IPS DF 6.9 (cell line): ENCODE measurements around the gene TEX48.

Source experiments
- DNase-seq: peaks from one replicate; pipeline ENCODE4 v3.0.0-alpha.2; 2013; ENCODE audit warnings: low read depth, low spot score
- H3K27ac ChIP-seq: one replicate; pipeline ENCODE4 v1.5.1; 2013; ENCODE audit warnings: low read length, control low read depth
- H3K27me3 ChIP-seq: 2 replicates; pipeline ENCODE4 v1.6.1; 2013; ENCODE audit warnings: mild to moderate bottlenecking, low read length; ENCODE audit not compliant: control insufficient read depth, insufficient read depth
- H3K36me3 ChIP-seq: 2 replicates; pipeline ENCODE4 v1.6.1; 2013; ENCODE audit warnings: low read length; ENCODE audit not compliant: control insufficient read depth, insufficient read depth
- H3K4me1 ChIP-seq: 2 replicates; pipeline ENCODE4 v1.6.1; 2013; ENCODE audit warnings: low read length; ENCODE audit not compliant: control insufficient read depth, insufficient read depth
- H3K4me3 ChIP-seq: 2 replicates; pipeline ENCODE4 v1.5.1; 2013; ENCODE audit warnings: mild to moderate bottlenecking, low read length
- H3K9me3 ChIP-seq: 2 replicates; pipeline ENCODE4 v1.6.1; 2013; ENCODE audit warnings: low read length, inconsistent platforms; ENCODE audit not compliant: control insufficient read depth, insufficient read depth
- WGBS: extraction: QIAGEN DNeasy Blood & Tissue Kit; methylation state at CpG from one replicate; pipeline ENCODE4 v1.1.7; 2013; ENCODE audit warnings: mixed read lengths, missing lambda C conversion rate; ENCODE audit not compliant: insufficient read length, insufficient coverage; 5-methylcytosine and 5-hydroxymethylcytosine counted together

Gene TEX48

GRCh38 chr9:114681594-114682332 lies at the start of gene TEX48:
Gene TEX48, minus strand, starts transcription at chr9:114682192. Its CDS starts 10,469 bp downstream, at chr9:114671723.
- WGBS, result no CpG with 5 or more reads among the region's 8 CpGs
- Histone ChIP-seq H3K27ac (no peak within 1 kb of the TSS), H3K27me3 (no peaks in the 10 kb centered on the region), H3K36me3 (no peaks in the 10 kb centered on the region), H3K4me1 (no peaks in the 10 kb centered on the region), H3K9me3 (no peaks in the 10 kb centered on the region), H3K4me3 (no peak within 1 kb of the TSS)
- DNase-seq, result peak; percentile 71

- Histone ChIP-seq H3K27ac (no peak overlapping the region), H3K9me3 (no peaks in the 10 kb centered on the region), H3K36me3 (no peaks in the 10 kb centered on the region), H3K27me3 (no peaks in the 10 kb centered on the region), H3K4me1 (no peaks in the 10 kb centered on the region), H3K4me3 (no peak overlapping the region)
- WGBS, result no CpG with 5 or more reads among the region's 1 CpG
- DNase-seq, result no peak
These were observed 49.7 kb upstream of the TEX48 start for GRCh38 chr9:114731701-114732100.

- H3K4me1 ChIP-seq, result no peaks in the 10 kb centered on the region
- no peaks in the 10 kb centered on the region for H3K36me3 ChIP-seq
- no peaks in the 10 kb centered on the region for H3K9me3 ChIP-seq
- WGBS, result no CpG with 5 or more reads among the region's 5 CpGs
- H3K4me3 ChIP-seq, result no peak overlapping the region
- H3K27me3 ChIP-seq, result no peaks in the 10 kb centered on the region
- no peak overlapping the region for H3K27ac ChIP-seq
- no peak for DNase-seq
These were observed 47.7 kb upstream of the TEX48 start for GRCh38 chr9:114729706-114730105.

GRCh38 chr9:114725930-114726329 lies 43.9 kb upstream of the TEX48 start:
- no peaks in the 10 kb centered on the region for H3K9me3 ChIP-seq
- no peak for DNase-seq
- H3K27ac ChIP-seq, result no peak overlapping the region
- H3K27me3 ChIP-seq, result peaks cover 2% of the 10 kb centered on the region; the same call in 1 of the 2 replicates
- no peak overlapping the region for H3K4me3 ChIP-seq
- no peaks in the 10 kb centered on the region; the same call in 1 of the 2 replicates for H3K4me1 ChIP-seq
- H3K36me3 ChIP-seq, result no peaks in the 10 kb centered on the region
- WGBS, result no CpG with 5 or more reads among the region's 3 CpGs

GRCh38 chr9:114724744-114725143 lies 42.8 kb upstream of the TEX48 start:
- Histone ChIP-seq H3K27ac (no peak overlapping the region), H3K4me1 (no peaks in the 10 kb centered on the region; the same call in 1 of the 2 replicates), H3K27me3 (peaks cover 2% of the 10 kb centered on the region; the same call in 1 of the 2 replicates), H3K9me3 (no peaks in the 10 kb centered on the region), H3K4me3 (no peak overlapping the region), H3K36me3 (no peaks in the 10 kb centered on the region)
- no peak for DNase-seq
- no CpG with 5 or more reads among the region's 3 CpGs for WGBS

GRCh38 chr9:114723931-114724330 lies 41.9 kb upstream of the TEX48 start:
- H3K36me3 ChIP-seq, result no peaks in the 10 kb centered on the region
- no peaks in the 10 kb centered on the region for H3K9me3 ChIP-seq
- H3K27ac ChIP-seq, result no peak overlapping the region
- peaks cover 2% of the 10 kb centered on the region; the same call in 1 of the 2 replicates for H3K27me3 ChIP-seq
- no peaks in the 10 kb centered on the region; the same call in 1 of the 2 replicates for H3K4me1 ChIP-seq
- DNase-seq, result no peak
- H3K4me3 ChIP-seq, result no peak overlapping the region
- WGBS, result no CpG with 5 or more reads among the region's 1 CpG

GRCh38 chr9:114722937-114723620 lies 41.1 kb upstream of the TEX48 start:
- DNase-seq, result no peak
- Histone ChIP-seq H3K9me3 (no peaks in the 10 kb centered on the region), H3K36me3 (no peaks in the 10 kb centered on the region), H3K27me3 (peaks cover 2% of the 10 kb centered on the region; the same call in 1 of the 2 replicates), H3K4me3 (no peak overlapping the region), H3K4me1 (no peaks in the 10 kb centered on the region; the same call in 1 of the 2 replicates), H3K27ac (no peak overlapping the region)
- WGBS, result no CpG with 5 or more reads among the region's 7 CpGs

- DNase-seq, result no peak
- no peak overlapping the region for H3K27ac ChIP-seq
These were observed 40.2 kb upstream of the TEX48 start for GRCh38 chr9:114722081-114722621.

GRCh38 chr9:114721491-114722079 lies 39.6 kb upstream of the TEX48 start:
- DNase-seq, result no peak
- WGBS, result no CpG with 5 or more reads among the region's 8 CpGs
- Histone ChIP-seq H3K36me3 (no peaks in the 10 kb centered on the region), H3K27me3 (peaks cover 2% of the 10 kb centered on the region; the same call in 1 of the 2 replicates), H3K9me3 (no peaks in the 10 kb centered on the region), H3K4me3 (no peak overlapping the region), H3K4me1 (no peaks in the 10 kb centered on the region; the same call in 1 of the 2 replicates), H3K27ac (no peak overlapping the region)

More at GRCh38 chr9:114722081-114722621, 40.2 kb upstream of the TEX48 start:
- Histone ChIP-seq H3K4me3 (no peak overlapping the region), H3K4me1 (no peaks in the 10 kb centered on the region; the same call in 1 of the 2 replicates), H3K36me3 (no peaks in the 10 kb centered on the region), H3K27me3 (peaks cover 2% of the 10 kb centered on the region; the same call in 1 of the 2 replicates), H3K9me3 (no peaks in the 10 kb centered on the region)
- WGBS, result no CpG with 5 or more reads among the region's 7 CpGs

GRCh38 chr9:114720086-114720676 lies 38.2 kb upstream of the TEX48 start:
- Histone ChIP-seq H3K27me3 (peaks cover 2% of the 10 kb centered on the region; the same call in 1 of the 2 replicates), H3K36me3 (no peaks in the 10 kb centered on the region), H3K9me3 (no peaks in the 10 kb centered on the region), H3K27ac (no peak overlapping the region), H3K4me3 (no peak overlapping the region), H3K4me1 (no peaks in the 10 kb centered on the region; the same call in 1 of the 2 replicates)
- no peak for DNase-seq
- WGBS, result no CpG with 5 or more reads among the region's 3 CpGs
